Fibroblast of the conjunctiva (primary cell): Measurements from ENCODE around the gene RNF149.
A peak's percentile ranks its signal among the peaks of the same experiment; 100 is the strongest.
"Not testable (repeated sequence)": the region's sequence is repeated elsewhere in the genome, so short reads cannot be mapped to it uniquely, and the experiment has no call there.

Experiments
- DNase-seq: peaks from one replicate; pipeline ENCODE4 v3.0.0-alpha.2; 2010; ENCODE audit warnings: low read depth

RNF149 gene, protein sequence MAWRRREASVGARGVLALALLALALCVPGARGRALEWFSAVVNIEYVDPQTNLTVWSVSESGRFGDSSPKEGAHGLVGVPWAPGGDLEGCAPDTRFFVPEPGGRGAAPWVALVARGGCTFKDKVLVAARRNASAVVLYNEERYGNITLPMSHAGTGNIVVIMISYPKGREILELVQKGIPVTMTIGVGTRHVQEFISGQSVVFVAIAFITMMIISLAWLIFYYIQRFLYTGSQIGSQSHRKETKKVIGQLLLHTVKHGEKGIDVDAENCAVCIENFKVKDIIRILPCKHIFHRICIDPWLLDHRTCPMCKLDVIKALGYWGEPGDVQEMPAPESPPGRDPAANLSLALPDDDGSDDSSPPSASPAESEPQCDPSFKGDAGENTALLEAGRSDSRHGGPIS

GRCh38 chr2:101308432-101309210 is at the start of gene RNF149:
TSS of gene RNF149 (minus strand) at chr2:101308701. CDS start at chr2:101308588, 113 bp downstream.
- peak; percentile 88 for DNase-seq

DNA sequence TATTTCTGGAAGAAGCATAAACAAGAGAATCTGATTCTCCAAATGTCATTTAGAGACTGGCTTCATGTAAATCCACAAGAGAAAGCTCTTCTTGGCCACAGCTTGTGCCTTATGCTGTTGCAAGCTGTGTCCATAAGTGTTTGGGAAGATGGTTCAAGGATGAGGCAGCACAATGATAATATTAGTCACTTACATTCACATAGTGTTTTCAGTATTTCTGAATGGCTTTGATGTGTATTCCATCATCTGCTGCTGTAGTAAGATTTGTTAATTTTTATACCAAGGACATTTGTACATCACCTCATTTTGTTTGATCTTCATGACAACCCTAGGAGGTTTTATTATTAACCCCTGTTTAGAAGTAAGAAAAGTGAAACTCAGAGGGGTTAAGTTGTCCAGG is 48.9 kb upstream of the RNF149 start:
- no peak for DNase-seq

GRCh38 chr2:101356521-101356920 is 48.0 kb upstream of the RNF149 start:
- DNase-seq, result no peak

DNA sequence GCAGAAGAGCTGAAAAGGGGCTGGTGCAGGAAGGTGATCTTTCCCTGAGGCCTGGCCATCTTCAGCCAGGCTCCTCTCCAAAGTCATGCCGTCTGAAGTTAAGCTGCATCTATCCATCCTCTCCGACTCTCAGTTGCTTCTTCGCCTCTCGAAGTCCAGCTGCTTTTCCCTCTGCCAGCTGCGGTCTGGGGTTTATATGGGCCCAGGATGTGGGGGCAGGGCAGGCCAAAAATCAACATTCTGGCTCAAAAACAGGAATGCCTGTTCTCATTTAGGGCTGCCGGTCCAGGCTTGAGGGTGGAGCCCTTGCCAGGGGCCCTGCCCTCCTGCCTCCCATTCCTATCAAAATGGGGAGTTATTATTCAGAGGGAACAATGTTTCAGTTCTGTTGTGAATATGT is 47.6 kb upstream of the RNF149 start:
- DNase-seq, result no peak

DNA sequence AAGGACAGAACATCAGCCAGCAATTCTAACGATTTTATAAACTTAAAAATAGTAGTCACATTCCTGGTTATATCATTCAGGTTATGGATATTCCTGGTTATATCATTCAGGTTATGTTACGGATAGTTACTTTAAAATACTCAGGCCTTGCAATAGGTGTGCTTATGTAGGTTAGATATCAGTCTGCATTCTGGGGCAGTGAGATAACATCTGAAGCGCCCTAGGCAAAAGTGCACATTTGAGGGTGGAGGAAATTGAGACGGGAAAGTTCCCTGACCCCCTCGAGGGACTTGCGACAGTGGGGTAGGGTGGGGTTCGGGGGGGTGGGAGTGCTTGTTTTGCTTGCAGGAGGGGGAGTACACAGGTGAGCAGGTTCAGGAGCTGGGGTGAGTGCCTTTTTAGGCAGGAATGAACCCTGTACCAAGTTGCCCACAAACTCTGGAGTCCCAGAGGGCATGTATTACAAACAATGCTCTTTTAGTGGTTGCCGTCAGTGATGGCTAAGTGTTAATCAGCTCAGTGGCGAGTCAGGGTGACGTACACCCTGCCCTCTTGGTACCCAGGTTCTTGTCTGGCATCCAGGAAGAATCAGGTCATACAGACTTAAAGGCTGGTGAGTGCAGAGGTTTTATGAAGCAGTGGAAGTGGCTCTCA is 47.0 kb upstream of the RNF149 start:
- no peak for DNase-seq

DNA sequence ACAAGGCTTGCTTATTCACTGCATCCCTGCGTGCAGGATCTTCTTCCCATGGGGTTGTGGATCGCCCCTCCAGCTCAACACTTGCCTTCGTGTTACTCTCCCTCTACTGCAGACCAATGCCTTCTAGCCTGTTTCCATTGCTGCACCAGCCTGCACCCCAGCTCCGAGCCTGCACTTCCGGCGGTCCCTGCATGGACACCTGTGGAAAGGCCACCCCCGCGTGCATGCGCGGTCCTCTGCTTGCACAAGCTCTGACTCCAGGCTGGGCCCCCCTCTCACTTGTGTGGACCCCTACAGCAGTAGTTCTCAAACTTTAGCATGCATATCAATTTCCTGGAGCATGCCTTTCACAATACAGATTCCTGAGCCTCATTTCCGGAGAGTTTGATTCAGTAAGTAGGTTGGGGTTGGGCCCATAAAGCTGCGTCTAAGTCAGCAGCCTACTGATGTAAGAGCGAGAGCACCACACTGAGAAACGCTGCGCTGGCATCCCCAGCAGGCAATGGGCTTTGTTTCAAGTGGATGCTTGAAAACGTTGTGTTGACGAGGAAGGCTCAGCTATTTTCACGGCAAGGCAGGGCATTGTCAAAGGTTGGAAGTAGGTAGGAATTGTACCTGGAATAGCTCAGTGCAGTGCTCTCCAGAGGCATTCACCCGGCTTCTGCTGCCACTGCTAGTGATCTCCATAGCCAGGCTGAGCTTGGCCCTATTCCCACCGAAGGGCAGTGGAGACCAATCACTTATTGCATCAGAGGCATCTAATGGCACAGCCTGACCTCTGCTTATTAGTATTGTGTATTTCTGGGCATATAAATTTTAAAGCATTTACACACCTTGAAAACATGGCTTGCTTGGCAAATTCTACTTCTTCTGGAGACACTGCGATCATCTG is 46.2 kb upstream of the RNF149 start:
- no peak for DNase-seq

DNA sequence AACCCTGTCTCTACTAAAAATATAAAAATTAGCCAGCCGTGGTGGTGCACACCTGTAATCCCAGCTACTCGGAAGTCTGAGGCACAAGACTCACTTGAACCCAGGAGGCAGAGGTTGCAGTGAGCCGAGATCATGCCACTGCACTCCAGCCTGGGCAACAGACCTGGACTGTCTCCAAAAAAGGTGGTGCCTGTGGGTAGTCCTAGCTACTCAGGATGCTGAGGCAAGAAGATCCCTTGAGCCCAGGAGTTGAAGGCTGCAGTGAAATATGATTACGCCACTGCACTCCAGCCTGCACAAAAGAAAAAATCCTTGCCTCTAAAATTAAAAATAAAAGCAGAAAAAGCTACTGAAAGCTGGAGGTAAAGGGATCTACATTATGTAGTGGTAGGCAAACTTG is 44.1 kb upstream of the RNF149 start:
- not testable (repeated sequence) for DNase-seq

- no peak for DNase-seq
Observed at GRCh38 chr2:101351207-101351606, 42.7 kb upstream of the RNF149 start.

- no peak for DNase-seq
Observed at GRCh38 chr2:101349893-101350662, 41.6 kb upstream of the RNF149 start.

DNA sequence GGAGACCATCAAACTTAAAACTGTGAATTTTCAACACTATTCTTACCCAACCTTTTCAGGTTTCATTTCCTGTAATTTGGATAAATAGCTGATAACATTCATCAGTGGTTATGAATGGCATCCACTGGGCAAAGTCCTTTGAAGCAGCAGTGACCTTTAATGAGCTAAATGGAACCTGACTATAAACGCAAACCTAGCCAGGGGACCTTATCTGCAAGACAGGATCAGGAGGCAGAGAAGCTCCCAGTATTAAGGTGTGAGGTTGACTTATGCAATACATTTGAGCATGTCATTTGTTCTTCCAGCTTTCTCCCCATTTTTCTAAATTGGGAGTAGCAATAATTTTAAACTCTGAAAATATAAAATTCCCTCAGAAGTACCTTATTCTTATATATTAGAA is 40.4 kb upstream of the RNF149 start:
- DNase-seq, result no peak

- DNase-seq, result no peak
Observed at GRCh38 chr2:101346909-101347308, 38.4 kb upstream of the RNF149 start.

- no peak for DNase-seq
Observed at GRCh38 chr2:101344137-101344536, 35.6 kb upstream of the RNF149 start.

- DNase-seq, result no peak
Observed at GRCh38 chr2:101342625-101343008, 34.1 kb upstream of the RNF149 start.

DNA sequence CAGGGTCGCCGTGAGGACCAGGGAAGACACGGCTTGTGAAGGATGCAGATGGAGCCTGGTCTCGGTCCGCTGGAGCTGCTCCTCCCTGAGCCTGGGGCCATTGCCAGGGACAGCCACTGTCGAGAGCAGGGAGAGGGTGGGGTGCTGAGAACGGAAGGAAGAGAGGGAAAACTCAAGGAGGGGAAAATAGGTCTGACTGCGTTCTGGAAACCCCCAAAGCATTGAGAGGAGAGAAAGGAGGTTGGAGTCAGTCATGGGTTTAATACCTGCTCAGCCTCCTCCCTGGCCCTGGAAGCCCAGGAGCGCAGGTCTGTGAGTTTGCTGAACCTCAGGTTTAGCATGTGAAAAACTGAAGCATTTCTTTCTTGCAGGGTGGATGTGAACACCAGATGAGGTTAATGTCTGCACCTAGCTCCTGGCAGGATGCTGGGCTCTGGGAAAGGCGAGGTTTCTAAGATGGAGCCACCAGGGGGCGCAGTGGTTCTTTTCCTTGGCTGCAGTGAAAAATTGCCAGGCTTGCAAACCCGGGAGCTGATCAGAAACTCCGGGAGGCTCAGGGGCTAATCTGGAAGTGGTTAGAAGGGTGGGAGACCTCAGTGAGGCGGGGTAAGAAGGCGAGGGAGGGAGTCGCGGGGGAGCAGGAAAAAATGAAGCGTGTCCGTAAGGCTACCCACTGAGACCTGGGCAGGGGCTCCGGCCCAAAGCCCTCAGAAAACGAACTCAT is 33.6 kb upstream of the RNF149 start:
- peak; percentile 47 for DNase-seq

DNA sequence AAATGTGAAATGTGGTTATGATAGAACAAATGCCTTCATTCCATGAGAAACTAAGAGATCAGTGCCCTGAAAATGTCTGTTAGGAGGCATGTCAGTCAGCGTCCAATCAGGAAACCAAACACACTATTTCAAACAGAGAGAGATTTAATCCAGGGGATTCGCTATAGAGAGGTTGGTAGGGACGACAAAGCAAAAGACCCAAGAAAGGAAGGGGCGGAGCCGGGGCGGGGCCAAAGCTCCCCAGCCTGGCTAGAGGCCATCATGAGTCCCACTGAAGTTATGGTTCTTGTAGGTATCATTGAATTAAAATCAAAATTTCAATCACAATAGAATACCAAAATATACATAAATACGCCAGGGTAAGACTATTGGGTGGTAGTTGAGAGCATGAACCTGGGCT is 32.9 kb upstream of the RNF149 start:
- DNase-seq, result no peak

DNA sequence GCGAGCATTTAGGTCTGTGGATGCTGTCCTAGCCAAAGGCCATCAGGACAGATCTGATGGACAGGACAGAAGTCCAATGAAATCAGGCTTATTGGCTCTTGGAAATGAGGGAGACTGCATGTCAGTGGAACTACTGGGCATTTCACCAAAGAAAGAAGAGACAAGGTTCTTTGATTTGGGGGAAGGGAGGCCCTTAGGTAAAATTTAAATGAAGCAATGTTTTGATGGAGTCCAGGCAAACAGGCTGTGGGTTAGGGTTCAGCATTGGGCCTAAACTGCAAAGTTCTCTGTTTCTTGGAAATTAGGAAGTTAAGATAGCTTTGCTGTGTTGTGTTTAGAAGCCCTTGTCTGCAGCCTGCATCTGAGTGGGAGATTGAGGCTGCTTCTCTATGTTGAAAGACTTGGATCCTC is 31.6 kb upstream of the RNF149 start:
- DNase-seq, result no peak

DNA sequence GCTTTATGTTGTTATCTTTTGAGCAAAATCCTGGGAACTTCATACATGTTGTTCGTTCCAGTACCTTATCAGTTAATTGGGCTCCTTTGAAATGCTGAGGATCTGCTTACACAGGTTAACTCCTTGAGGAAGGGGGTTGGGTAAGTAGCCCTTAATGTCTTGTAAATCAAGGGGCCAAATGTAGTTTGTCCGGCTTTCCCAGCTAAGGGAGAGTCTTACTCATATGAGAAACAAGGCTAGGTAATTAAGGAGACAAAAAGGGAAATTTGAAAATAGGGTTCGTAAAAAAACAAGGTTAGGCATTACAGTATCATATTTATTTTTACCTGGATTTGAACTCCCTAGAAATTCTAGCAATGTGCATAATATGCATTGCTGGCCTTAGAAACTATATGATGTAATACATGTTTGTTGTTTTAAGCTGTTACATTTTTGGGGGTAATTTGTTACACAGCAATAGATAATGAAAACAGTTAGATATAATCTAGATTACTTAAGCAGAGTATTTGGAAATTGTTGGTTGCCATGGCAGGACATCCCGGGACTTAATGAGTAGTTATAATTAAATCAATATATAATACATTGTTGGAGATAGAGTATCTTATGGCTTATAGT is 30.9 kb upstream of the RNF149 start:
- DNase-seq, result no peak

- DNase-seq, result no peak
Observed at GRCh38 chr2:101337877-101338276, 29.4 kb upstream of the RNF149 start.

- no peak for DNase-seq
Observed at GRCh38 chr2:101332885-101333766, 24.6 kb upstream of the RNF149 start.
